Panc1 (cell line): ENCODE measurements around the gene CCL16. TPM values are rescaled to one million over a fixed set of nuclear protein-coding genes. Genes with fewer than 3 reads are reported as not detected.

Source experiments
- ATAC-seq: fragments of 200-7000 bp; cut with Tn5 transposase; 2 replicates; pipeline ENCODE4 v1.9.1; 2020; ENCODE audit warnings: mild to moderate bottlenecking, moderate library complexity
- BruUV-seq: library from RNA; stranded (reverse); fragments of 400-500 nt; replicated peaks from 2 replicates; lab custom pipeline; 2021; lab: Mats Ljungman, UMichigan
- CTCF ChIA-PET: fragments of 300-600 bp; sonication (Branson Sonifier 250); formaldehyde crosslinking; loops from one replicate; lab custom pipeline; 2022; ENCODE audit warnings: antibody characterized with exemption; lab: Charles Lee
- POLR2A ChIA-PET: fragments of 300-600 bp; sonication (Branson Sonifier 250); formaldehyde crosslinking; loops from one replicate; lab custom pipeline; 2022; ENCODE audit warnings: antibody characterized with exemption; lab: Charles Lee
- DNase-seq: peaks from one replicate; pipeline ENCODE4 v3.0.0-alpha.2; 2010; ENCODE audit warnings: low read depth, low spot score
- H3K27ac ChIP-seq: 2 replicates; pipeline ENCODE4 v1.5.1; 2011; ENCODE audit warnings: mild to moderate bottlenecking, low read length, inconsistent platforms
- H3K27me3 ChIP-seq: fragments of 200-500 bp; sonication (Bioruptor generic); 2 replicates; pipeline ENCODE4 v1.6.0; 2014; ENCODE audit warnings: low read length, inconsistent platforms; ENCODE audit not compliant: control insufficient read depth, insufficient read depth
- H3K36me3 ChIP-seq: fragments of 200-500 bp; sonication (Bioruptor generic); 2 replicates; pipeline ENCODE4 v1.5.1; 2014; ENCODE audit warnings: inconsistent platforms, mild to moderate bottlenecking, low read length, moderate library complexity; ENCODE audit not compliant: control insufficient read depth, insufficient read depth
- H3K4me1 ChIP-seq: 2 replicates; pipeline ENCODE4 v1.5.1; 2011; ENCODE audit warnings: inconsistent platforms, mild to moderate bottlenecking, low read length, moderate library complexity; ENCODE audit not compliant: control insufficient read depth, insufficient read depth
- H3K4me3 ChIP-seq, 2 experiments: 2 replicates each; pipeline ENCODE4 v1.5.1; 2011 to 2012; ENCODE audit warnings: low read depth in 2 of 2, low read length in 2 of 2, mild to moderate bottlenecking in 2 of 2, inconsistent platforms in 1 of 2, moderate library complexity in 1 of 2
- H3K9me3 ChIP-seq: fragments of 200-500 bp; sonication (Bioruptor generic); 2 replicates; pipeline ENCODE4 v1.5.1; 2014; ENCODE audit warnings: low read depth, mild to moderate bottlenecking, inconsistent platforms, low read length, moderate library complexity; ENCODE audit not compliant: control insufficient read depth, insufficient read depth
- CTCF ChIP-seq: fragments of 450-650 bp; IDR thresholded peaks from 2 replicates; pipeline ENCODE4 v1.5.1; 2017; ENCODE audit warnings: mild to moderate bottlenecking
- POLR2AphosphoS5 ChIP-seq: IDR thresholded peaks from 2 replicates; pipeline ENCODE4 v1.6.1; 2012; ENCODE audit warnings: mild to moderate bottlenecking, low read depth, low read length, moderate library complexity
- REST ChIP-seq, 2 experiments: IDR thresholded peaks; 2 replicates each; pipeline ENCODE4 v1.6.1; 2011 to 2012; ENCODE audit warnings: low read depth in 2 of 2, control low read depth in 1 of 2, low read length in 1 of 2, mild to moderate bottlenecking in 1 of 2, moderate library complexity in 1 of 2; ENCODE audit not compliant: insufficient read depth in 1 of 2
- SIN3A ChIP-seq: IDR thresholded peaks from 2 replicates; pipeline ENCODE4 v1.6.1; 2012; ENCODE audit warnings: low read depth, mild to moderate bottlenecking, low read length, moderate library complexity, borderline replicate concordance; ENCODE audit not compliant: insufficient read depth
- TCF7L2 ChIP-seq: IDR thresholded peaks from 2 replicates; pipeline ENCODE4 v1.6.1; 2011; ENCODE audit warnings: mild to moderate bottlenecking, low read depth, low read length, inconsistent platforms
- in situ Hi-C: cut with HindIII; loops from 2 replicates; pipeline ENCODE4 v1.10.0; 2016; ENCODE audit warnings: low sequenced_read_pairs, low pct_unique_long_range_greater_than_20kb
- intact Hi-C: fragments of 100-400 bp; cut with micrococcal nuclease; formaldehyde crosslinking; loops from one replicate; pipeline ENCODE4 v1.10.0; 2022; ENCODE audit not compliant: unreplicated experiment
- total RNA-seq: library from RNA; stranded (reverse); gene quantifications from one replicate; pipeline ENCODE4 v1.2.1, GENCODE V29; 2021; ENCODE audit not compliant: unreplicated experiment

Gene CCL16
- total RNA-seq, 1 experiment from 2014 or later: not detected

GRCh38 chr17:35977509-35977908 is 3.8 kb downstream of the CCL16 start:
- in situ Hi-C loops: no loop called here
- DNase-seq: no peak
- H3K4me3 ChIP-seq: no peak overlapping the region
- POLR2A ChIA-PET: no interaction called here
- no peak for ATAC-seq
- TF ChIP-seq SIN3A: no peak
- no peak for TF ChIP-seq TCF7L2
- no peak for TF ChIP-seq CTCF
- TF ChIP-seq REST (IDR thresholded peaks at IDR 0.05; ENCODE audit: insufficient read depth in 1 of 2, low read depth in 2 of 2, low read length in 1 of 2): no peak
- TF ChIP-seq POLR2AphosphoS5: no peak
- 0 out of 2 replicates have a peak, but pooled peaks cover 5% of the 10 kb centered on the region for H3K4me1 ChIP-seq
- CTCF ChIA-PET: interaction anchor here (1.4 kb wide), 1 partner anchor 95 kb away, joined by 4 read pairs; no protein-coding TSS in a partner anchor
- H3K27ac ChIP-seq: no peak overlapping the region
- intact Hi-C loops: loop anchor here (2.0 kb wide), 1 partner anchor 95 kb away; no protein-coding TSS in a partner anchor
- BruUV-seq: no TSS peak
- H3K27me3 ChIP-seq: no peaks in the 10 kb centered on the region; the same call in 1 of the 2 replicates
- no peaks in the 10 kb centered on the region for H3K36me3 ChIP-seq
- no peaks in the 10 kb centered on the region for H3K9me3 ChIP-seq

- no peak for ATAC-seq
- Histone ChIP-seq H3K4me3 (no peak overlapping the region), H3K27ac (no peak overlapping the region), H3K36me3 (no peaks in the 10 kb centered on the region), H3K27me3 (no peaks in the 10 kb centered on the region), H3K4me1 (peaks cover 5% of the 10 kb centered on the region; the same call in 1 of the 2 replicates), H3K9me3 (no peaks in the 10 kb centered on the region)
- intact Hi-C loops: no loop called here
- in situ Hi-C loops: no loop called here
- ChIA-PET POLR2A (no interaction called here), CTCF (interaction anchor here (0.6 to 0.7 kb wide), 2 partner anchors 174 to 1554 kb away, joined by 3 to 7 read pairs; no protein-coding TSS in a partner anchor)
- no TSS peak for BruUV-seq
- TF ChIP-seq POLR2AphosphoS5 (no peak), SIN3A (no peak), TCF7L2 (no peak)
- no peak for DNase-seq
These were observed 7.7 kb downstream of the CCL16 start for GRCh38 chr17:35973333-35974260.
